Measurements from ENCODE around the gene ALDH4A1. TPM values are rescaled to one million over a fixed set of nuclear protein-coding genes. Genes with fewer than 3 reads are reported as not detected.
"Not testable (repeated sequence)": the region's sequence is repeated elsewhere in the genome, so short reads cannot be mapped to it uniquely, and the experiment has no call there.

The ALDH4A1 gene
- total RNA-seq, 1 experiment from 2014 or later = 26.1 TPM

DNA sequence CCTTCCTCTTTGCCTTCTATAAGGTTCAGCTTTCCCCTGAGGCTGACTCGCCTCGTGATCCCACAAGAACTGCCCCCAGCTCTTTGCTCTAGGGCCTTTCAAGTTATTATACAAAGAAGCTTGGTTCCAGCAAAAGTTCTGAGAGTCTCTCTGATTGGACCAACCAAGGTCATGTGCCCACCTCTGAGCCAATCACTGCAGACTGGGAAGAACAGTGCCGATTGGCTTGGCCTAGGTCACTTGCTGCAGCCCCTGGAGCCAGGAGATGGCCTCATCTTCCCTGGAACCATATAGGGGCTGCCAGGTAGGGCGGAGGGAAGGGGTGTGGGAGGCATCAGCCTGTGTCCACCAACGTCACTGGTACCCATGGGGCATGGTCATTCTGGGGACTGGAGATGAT is 65.7 kb downstream of the ALDH4A1 start:
- H3K27ac Mint-ChIP-seq = no peak overlapping the region
- H4K91ac ChIP-seq (ENCODE audit: insufficient read length, low read depth, low read length) = no peak overlapping the region
- H3K4me3 Mint-ChIP-seq = no peak overlapping the region
- no peaks in the 10 kb centered on the region for H3K4me1 ChIP-seq (ENCODE audit: insufficient read depth, low read length)
- no peak overlapping the region for H2BK20ac ChIP-seq (ENCODE audit: low read depth, low read length, poor library complexity, severe bottlenecking)
- no peak overlapping the region for H4K5ac ChIP-seq (ENCODE audit: insufficient read length, low read depth, low read length)
- no peak overlapping the region for H2BK15ac ChIP-seq (ENCODE audit: low read depth, low read length)
- 0 out of 4 replicates have a peak, but pooled peaks cover 0 to 2% of the 10 kb centered on the region in 2 experiments for H3K4me1 Mint-ChIP-seq
- H3K56ac ChIP-seq (ENCODE audit: insufficient read length, low read depth, low read length) = no peak overlapping the region
- H3K27me3 Mint-ChIP-seq (ENCODE audit: low read depth) = peaks cover 21% of the 10 kb centered on the region
- no peaks in the 10 kb centered on the region for H3K9me3 ChIP-seq (ENCODE audit: control insufficient read depth, low read depth, low read length)
- H4K20me1 ChIP-seq (ENCODE audit: control insufficient read depth, insufficient read depth, insufficient read length) = no peaks in the 10 kb centered on the region
- H3K23ac ChIP-seq (ENCODE audit: insufficient read length, low read depth, low read length) = no peak overlapping the region
- no peak for DNase-seq
- no peak overlapping the region for H3K14ac ChIP-seq (ENCODE audit: insufficient read depth, low read length)
- H3K27ac ChIP-seq (ENCODE audit: insufficient read length, low read depth, low read length) = no peak overlapping the region
- no peak overlapping the region for H2BK120ac ChIP-seq (ENCODE audit: low read depth, low read length, poor library complexity, severe bottlenecking)
- no CpG with 5 or more reads among the region's 5 CpGs for WGBS (ENCODE audit: extremely low coverage, insufficient read length, low lambda C conversion rate)
- no peaks in the 10 kb centered on the region for H3K36me3 Mint-ChIP-seq (ENCODE audit: insufficient read depth in 1 of 3, low read depth in 3 of 3)
- H3K27me3 ChIP-seq (ENCODE audit: insufficient read depth, low read length) = no peaks in the 10 kb centered on the region; the same call in 1 of the 2 replicates
- no peak overlapping the region for H3K9ac ChIP-seq (ENCODE audit: extremely low read depth, insufficient read length, low read length)
- no peak overlapping the region for H2BK5ac ChIP-seq (ENCODE audit: insufficient read length, low read length)
- H2AK5ac ChIP-seq (ENCODE audit: insufficient read length, low read length) = no peak overlapping the region
- H2AFZ ChIP-seq (ENCODE audit: low read length) = no peak overlapping the region
- no peak overlapping the region for H3K4me2 ChIP-seq (ENCODE audit: insufficient read depth, insufficient read length, low read length)
- no peak overlapping the region for H3T11ph ChIP-seq (ENCODE audit: low read length)
- no peaks in the 10 kb centered on the region for H3K23me2 ChIP-seq (ENCODE audit: insufficient read length, low read depth, low read length, poor library complexity, severe bottlenecking)
- H3K79me2 ChIP-seq (ENCODE audit: insufficient read depth, low read length) = no peaks in the 10 kb centered on the region
- no peak overlapping the region for H3K18ac ChIP-seq (ENCODE audit: insufficient read length, low read depth, low read length)
- no peak overlapping the region for H3K4ac ChIP-seq (ENCODE audit: low read depth, low read length)
- H4K8ac ChIP-seq (replicated peaks; ENCODE audit: insufficient read length, low read depth, low read length) = no peak overlapping the region
- TF ChIP-seq, protein P1, sequence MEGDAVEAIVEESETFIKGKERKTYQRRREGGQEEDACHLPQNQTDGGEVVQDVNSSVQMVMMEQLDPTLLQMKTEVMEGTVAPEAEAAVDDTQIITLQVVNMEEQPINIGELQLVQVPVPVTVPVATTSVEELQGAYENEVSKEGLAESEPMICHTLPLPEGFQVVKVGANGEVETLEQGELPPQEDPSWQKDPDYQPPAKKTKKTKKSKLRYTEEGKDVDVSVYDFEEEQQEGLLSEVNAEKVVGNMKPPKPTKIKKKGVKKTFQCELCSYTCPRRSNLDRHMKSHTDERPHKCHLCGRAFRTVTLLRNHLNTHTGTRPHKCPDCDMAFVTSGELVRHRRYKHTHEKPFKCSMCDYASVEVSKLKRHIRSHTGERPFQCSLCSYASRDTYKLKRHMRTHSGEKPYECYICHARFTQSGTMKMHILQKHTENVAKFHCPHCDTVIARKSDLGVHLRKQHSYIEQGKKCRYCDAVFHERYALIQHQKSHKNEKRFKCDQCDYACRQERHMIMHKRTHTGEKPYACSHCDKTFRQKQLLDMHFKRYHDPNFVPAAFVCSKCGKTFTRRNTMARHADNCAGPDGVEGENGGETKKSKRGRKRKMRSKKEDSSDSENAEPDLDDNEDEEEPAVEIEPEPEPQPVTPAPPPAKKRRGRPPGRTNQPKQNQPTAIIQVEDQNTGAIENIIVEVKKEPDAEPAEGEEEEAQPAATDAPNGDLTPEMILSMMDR (conservative IDR thresholded peaks at IDR 0.05) = no peak
- no peak overlapping the region for H2BK12ac ChIP-seq (ENCODE audit: insufficient read length, low read depth, low read length)
- no peaks in the 10 kb centered on the region; a peak in 1 of 5 replicates for H3K9me3 Mint-ChIP-seq
- no peaks in the 10 kb centered on the region for H3K79me1 ChIP-seq (ENCODE audit: insufficient read depth, low read depth, low read length, poor library complexity, severe bottlenecking)

DNA sequence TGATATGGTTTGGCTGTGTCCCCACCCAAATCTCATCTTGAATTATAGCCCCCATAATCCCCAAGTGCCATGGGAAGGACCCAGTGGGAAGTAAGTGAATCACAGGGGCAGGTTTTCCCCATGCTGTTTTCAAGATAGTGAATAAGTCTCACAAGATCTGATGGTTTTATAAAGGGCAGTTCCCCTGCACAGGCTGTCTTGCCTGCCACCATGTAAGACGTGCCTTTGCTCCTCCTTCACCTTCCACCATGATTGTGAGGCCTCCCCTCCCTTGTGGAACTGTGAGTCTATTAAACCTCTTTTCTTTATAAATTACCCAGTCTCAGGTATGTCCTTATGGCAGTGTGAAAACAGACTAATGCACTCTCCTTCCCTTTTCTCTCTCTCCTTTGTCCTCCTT is 70.0 kb downstream of the ALDH4A1 start:
- not testable (repeated sequence) for H4K5ac ChIP-seq (ENCODE audit: insufficient read length, low read depth, low read length); H3K14ac ChIP-seq (ENCODE audit: insufficient read depth, low read length); H3K79me2 ChIP-seq (ENCODE audit: insufficient read depth, low read length); H3K4me3 Mint-ChIP-seq; H4K8ac ChIP-seq (replicated peaks; ENCODE audit: insufficient read length, low read depth, low read length); H2BK15ac ChIP-seq (ENCODE audit: low read depth, low read length); H3K18ac ChIP-seq (ENCODE audit: insufficient read length, low read depth, low read length); H2BK120ac ChIP-seq (ENCODE audit: low read depth, low read length, poor library complexity, severe bottlenecking); H3K4me2 ChIP-seq (ENCODE audit: insufficient read depth, insufficient read length, low read length); H3K27ac Mint-ChIP-seq; H3K4me1 Mint-ChIP-seq; H2BK5ac ChIP-seq (ENCODE audit: insufficient read length, low read length); H4K91ac ChIP-seq (ENCODE audit: insufficient read length, low read depth, low read length); H3K23ac ChIP-seq (ENCODE audit: insufficient read length, low read depth, low read length); H2AK5ac ChIP-seq (ENCODE audit: insufficient read length, low read length); H2BK12ac ChIP-seq (ENCODE audit: insufficient read length, low read depth, low read length); H3K9me3 ChIP-seq (ENCODE audit: control insufficient read depth, low read depth, low read length); H3K9ac ChIP-seq (ENCODE audit: extremely low read depth, insufficient read length, low read length); H3K56ac ChIP-seq (ENCODE audit: insufficient read length, low read depth, low read length); H2AFZ ChIP-seq (ENCODE audit: low read length); H3K4me1 ChIP-seq (ENCODE audit: insufficient read depth, low read length); H3K79me1 ChIP-seq (ENCODE audit: insufficient read depth, low read depth, low read length, poor library complexity, severe bottlenecking); H3K27ac ChIP-seq (ENCODE audit: insufficient read length, low read depth, low read length); H3K4ac ChIP-seq (ENCODE audit: low read depth, low read length); H3T11ph ChIP-seq (ENCODE audit: low read length); H4K20me1 ChIP-seq (ENCODE audit: control insufficient read depth, insufficient read depth, insufficient read length); H3K23me2 ChIP-seq (ENCODE audit: insufficient read length, low read depth, low read length, poor library complexity, severe bottlenecking); H3K27me3 ChIP-seq (ENCODE audit: insufficient read depth, low read length); H3K36me3 Mint-ChIP-seq (ENCODE audit: insufficient read depth in 1 of 3, low read depth in 3 of 3); H2BK20ac ChIP-seq (ENCODE audit: low read depth, low read length, poor library complexity, severe bottlenecking); DNase-seq
- WGBS (ENCODE audit: extremely low coverage, insufficient read length, low lambda C conversion rate) = no CpG with 5 or more reads among the region's 1 CpG
- H3K9me3 Mint-ChIP-seq = peaks cover 15 to 16% of the 10 kb centered on the region in 2 experiments
- peaks cover 28% of the 10 kb centered on the region for H3K27me3 Mint-ChIP-seq (ENCODE audit: low read depth)
